BLaER1 (cell line): ENCODE measurements around the gene LMAN1L.

Experiments
- H3K27ac ChIP-seq: shearing (Covaris generic); formaldehyde crosslinking; 2 replicates; pipeline ENCODE4 v1.8.1; 2022
- H3K27me3 ChIP-seq: shearing (Covaris generic); formaldehyde crosslinking; 2 replicates; pipeline ENCODE4 v1.8.1; 2022
- H3K36me3 ChIP-seq: shearing (Covaris generic); formaldehyde crosslinking; 2 replicates; pipeline ENCODE4 v1.8.1; 2022
- H3K4me1 ChIP-seq: shearing (Covaris generic); formaldehyde crosslinking; 2 replicates; pipeline ENCODE4 v1.8.1; 2022
- H3K4me2 ChIP-seq: shearing (Covaris generic); formaldehyde crosslinking; 2 replicates; pipeline ENCODE4 v1.8.1; 2022
- H3K4me3 ChIP-seq: shearing (Covaris generic); formaldehyde crosslinking; 2 replicates; pipeline ENCODE4 v1.8.1; 2022
- H3K9ac ChIP-seq: shearing (Covaris generic); formaldehyde crosslinking; 2 replicates; pipeline ENCODE4 v1.8.1; 2022
- H3K9me3 ChIP-seq: shearing (Covaris generic); formaldehyde crosslinking; 2 replicates; pipeline ENCODE4 v1.8.1; 2022
- H4K20me1 ChIP-seq: shearing (Covaris generic); formaldehyde crosslinking; 2 replicates; pipeline ENCODE4 v1.8.1; 2022
- Cebpa-rat ChIP-seq: shearing (Covaris generic); IDR thresholded peaks from 2 replicates; pipeline ENCODE4 v1.8.1; 2022

LMAN1L gene

GRCh38 chr15:74775132-74775562 lies 37.5 kb upstream of the LMAN1L start:
- H3K4me1 ChIP-seq, result peaks cover 98% of the 10 kb centered on the region
- H3K27ac ChIP-seq, result peak overlapping the region; percentile 100
- H3K4me3 ChIP-seq, result peak overlapping the region; percentile 9; the same call in 1 of the 2 replicates
- H3K36me3 ChIP-seq, result no peaks in the 10 kb centered on the region
- H3K27me3 ChIP-seq, result no peaks in the 10 kb centered on the region
- no peaks in the 10 kb centered on the region for H3K9me3 ChIP-seq
- no peaks in the 10 kb centered on the region for H4K20me1 ChIP-seq
- TF ChIP-seq Cebpa-rat, result no peak
- H3K4me2 ChIP-seq, result peak overlapping the region; percentile 97
- peak overlapping the region; percentile 18; the same call in 1 of the 2 replicates for H3K9ac ChIP-seq

- H3K4me2 ChIP-seq, result peak overlapping the region; percentile 97
- H3K4me3 ChIP-seq, result peak overlapping the region; percentile 9; the same call in 1 of the 2 replicates
- H4K20me1 ChIP-seq, result no peaks in the 10 kb centered on the region
- H3K27ac ChIP-seq, result peak overlapping the region; percentile 100
- no peaks in the 10 kb centered on the region for H3K36me3 ChIP-seq
- TF ChIP-seq Cebpa-rat, result no peak
- H3K9me3 ChIP-seq, result no peaks in the 10 kb centered on the region
- no peaks in the 10 kb centered on the region for H3K27me3 ChIP-seq
- H3K9ac ChIP-seq, result peak overlapping the region; percentile 18
- peaks cover 100% of the 10 kb centered on the region for H3K4me1 ChIP-seq
Observed at GRCh38 chr15:74775894-74776293, 36.7 kb upstream of the LMAN1L start.

- no peak for TF ChIP-seq Cebpa-rat
- Histone ChIP-seq H3K9me3 (no peaks in the 10 kb centered on the region), H3K4me3 (peak overlapping the region; percentile 53), H3K9ac (peak overlapping the region; percentile 79), H3K36me3 (no peaks in the 10 kb centered on the region), H3K27ac (peak overlapping the region; percentile 100), H4K20me1 (no peaks in the 10 kb centered on the region), H3K4me2 (peak overlapping the region; percentile 97), H3K27me3 (no peaks in the 10 kb centered on the region), H3K4me1 (peaks cover 96% of the 10 kb centered on the region)
Observed at GRCh38 chr15:74776821-74777768, 35.5 kb upstream of the LMAN1L start.

- Histone ChIP-seq H3K36me3 (no peaks in the 10 kb centered on the region), H3K4me3 (peak overlapping the region; percentile 53), H3K9ac (peak overlapping the region; percentile 79), H3K4me2 (peak overlapping the region; percentile 97), H3K27me3 (no peaks in the 10 kb centered on the region), H3K4me1 (peaks cover 91% of the 10 kb centered on the region), H4K20me1 (no peaks in the 10 kb centered on the region), H3K9me3 (no peaks in the 10 kb centered on the region), H3K27ac (peak overlapping the region; percentile 100)
- no peak for TF ChIP-seq Cebpa-rat
Observed at GRCh38 chr15:74777769-74778598, 34.7 kb upstream of the LMAN1L start.

- TF ChIP-seq Cebpa-rat, result no peak
- Histone ChIP-seq H3K27me3 (no peaks in the 10 kb centered on the region), H3K4me1 (peaks cover 90% of the 10 kb centered on the region), H3K4me3 (no peak overlapping the region), H3K9me3 (no peaks in the 10 kb centered on the region), H3K27ac (peak overlapping the region; percentile 100), H3K4me2 (peak overlapping the region; percentile 97), H4K20me1 (peaks cover 2% of the 10 kb centered on the region), H3K36me3 (no peaks in the 10 kb centered on the region), H3K9ac (peak overlapping the region; percentile 79; the same call in 1 of the 2 replicates)
Observed at GRCh38 chr15:74778599-74778970, 34.0 kb upstream of the LMAN1L start.

GRCh38 chr15:74779162-74779648 lies 33.4 kb upstream of the LMAN1L start:
- H3K36me3 ChIP-seq, result no peaks in the 10 kb centered on the region
- peak overlapping the region; percentile 100 for H3K27ac ChIP-seq
- H3K4me3 ChIP-seq, result no peak overlapping the region
- no peak for TF ChIP-seq Cebpa-rat
- H3K9ac ChIP-seq, result peak overlapping the region; percentile 79
- H3K9me3 ChIP-seq, result no peaks in the 10 kb centered on the region
- peaks cover 90% of the 10 kb centered on the region for H3K4me1 ChIP-seq
- H4K20me1 ChIP-seq, result peaks cover 8% of the 10 kb centered on the region
- peak overlapping the region; percentile 97 for H3K4me2 ChIP-seq
- H3K27me3 ChIP-seq, result no peaks in the 10 kb centered on the region

- peaks cover 24% of the 10 kb centered on the region for H4K20me1 ChIP-seq
- H3K4me1 ChIP-seq, result peaks cover 90% of the 10 kb centered on the region
- H3K9me3 ChIP-seq, result no peaks in the 10 kb centered on the region
- peak overlapping the region; percentile 84 for H3K4me3 ChIP-seq
- TF ChIP-seq Cebpa-rat, result no peak
- no peaks in the 10 kb centered on the region for H3K36me3 ChIP-seq
- H3K27ac ChIP-seq, result peak overlapping the region; percentile 100
- no peaks in the 10 kb centered on the region for H3K27me3 ChIP-seq
- peak overlapping the region; percentile 98 for H3K9ac ChIP-seq
- peak overlapping the region; percentile 97 for H3K4me2 ChIP-seq
Observed at GRCh38 chr15:74780523-74781430, 31.9 kb upstream of the LMAN1L start.

GRCh38 chr15:74781431-74782258 lies 31.0 kb upstream of the LMAN1L start, which contains the start of gene CSK:
TSS of gene CSK (plus strand) at chr15:74782080. CDS start at chr15:74798298, 16,218 bp downstream.
- Histone ChIP-seq H3K4me3 (peak within 1 kb of the TSS; percentile 84), H3K36me3 (no peaks in the 10 kb centered on the region), H3K4me1 (peaks cover 90% of the 10 kb centered on the region), H3K4me2 (peak within 1 kb of the TSS; percentile 99), H3K27ac (peak within 1 kb of the TSS; percentile 100), H3K9ac (peak within 1 kb of the TSS; percentile 98), H3K27me3 (no peaks in the 10 kb centered on the region), H4K20me1 (peaks cover 33% of the 10 kb centered on the region), H3K9me3 (no peaks in the 10 kb centered on the region)
- TF ChIP-seq Cebpa-rat, result no peak
